ENCODE results near the gene BLOC1S5. TPM values are rescaled to one million over a fixed set of nuclear protein-coding genes. Genes with fewer than 3 reads are reported as not detected.

The BLOC1S5 gene
- 10 to 100 TPM; 10.1 to 11.0 TPM for total RNA-seq
- long read RNA-seq, transcript BLOC1S5-202 (5 exons, 2,684 nt) = major isoform, 17 of 22 reads
- long read RNA-seq, partial matches to known transcripts = 0 of 22 reads
- long read RNA-seq, other reads (novel, unspliced or antisense) = 0 of 22 reads

- DNase-seq = peak; percentile 96 to 97
- intact Hi-C loops (cut with DNase I, micrococcal nuclease) = no loop called here
- peak; percentile 96 for ATAC-seq
Measured at GRCh38 chr6:8063761-8064637, at the start of gene BLOC1S5. Gene BLOC1S5, minus strand, starts transcription at chr6:8064389. Its CDS starts 13 bp downstream, at chr6:8064376.

GRCh38 chr6:8113131-8113654 is 49.0 kb upstream of the BLOC1S5 start:
- no peak for ATAC-seq
- intact Hi-C loops (cut with DNase I, micrococcal nuclease) = no loop called here

GRCh38 chr6:8110725-8111124 is 46.5 kb upstream of the BLOC1S5 start:
- intact Hi-C loops (cut with DNase I, micrococcal nuclease) = no loop called here
- no peak for ATAC-seq
- DNase-seq = no peak

More at GRCh38 chr6:8113131-8113654, 49.0 kb upstream of the BLOC1S5 start:
- DNase-seq = no peak

GRCh38 chr6:8110117-8110721 is 46.0 kb upstream of the BLOC1S5 start:
- intact Hi-C loops (cut with DNase I, micrococcal nuclease) = no loop called here
- DNase-seq = no peak
- no peak for ATAC-seq

GRCh38 chr6:8108759-8109539 is 44.8 kb upstream of the BLOC1S5 start:
- ATAC-seq (no peak), DNase-seq (no peak)
- intact Hi-C loops (cut with DNase I, micrococcal nuclease) = no loop called here

- no peak for ATAC-seq
- DNase-seq = no peak
- intact Hi-C loops (cut with DNase I, micrococcal nuclease) = no loop called here
Measured at GRCh38 chr6:8108031-8108660, 44.0 kb upstream of the BLOC1S5 start.

- ATAC-seq (no peak), DNase-seq (no peak)
- intact Hi-C loops (cut with DNase I, micrococcal nuclease) = no loop called here
Measured at GRCh38 chr6:8105791-8106190, 41.6 kb upstream of the BLOC1S5 start.

GRCh38 chr6:8103726-8104125 is 39.5 kb upstream of the BLOC1S5 start:
- ATAC-seq (no peak), DNase-seq (no peak)
- intact Hi-C loops (cut with DNase I, micrococcal nuclease) = no loop called here

- ATAC-seq = peak; percentile 99
- intact Hi-C loops (cut with DNase I, micrococcal nuclease) = no loop called here
- peak; percentile 95 to 98 for DNase-seq
Measured at GRCh38 chr6:8102122-8102958, 38.2 kb upstream of the BLOC1S5 start, which contains the start of gene EEF1E1. Gene EEF1E1, minus strand, starts transcription at chr6:8102548. Its CDS starts 27 bp downstream, at chr6:8102521.

GRCh38 chr6:8100159-8100854 is 36.1 kb upstream of the BLOC1S5 start:
- intact Hi-C loops (cut with DNase I, micrococcal nuclease) = no loop called here
- DNase-seq (no peak), ATAC-seq (no peak)

GRCh38 chr6:8090650-8091049 is 26.5 kb upstream of the BLOC1S5 start:
- no peak for DNase-seq
- intact Hi-C loops (cut with DNase I, micrococcal nuclease) = no loop called here
- ATAC-seq = no peak

GRCh38 chr6:8088886-8089285 is 24.7 kb upstream of the BLOC1S5 start:
- intact Hi-C loops (cut with DNase I, micrococcal nuclease) = no loop called here
- ATAC-seq (no peak), DNase-seq (no peak)

- ATAC-seq (no peak), DNase-seq (no peak)
- intact Hi-C loops (cut with DNase I, micrococcal nuclease) = no loop called here
Measured at GRCh38 chr6:8087870-8088754, 23.9 kb upstream of the BLOC1S5 start.

GRCh38 chr6:8086755-8087306 is 22.6 kb upstream of the BLOC1S5 start:
- DNase-seq (no peak), ATAC-seq (no peak)
- intact Hi-C loops (cut with DNase I, micrococcal nuclease) = no loop called here

GRCh38 chr6:8085053-8085511 is 20.9 kb upstream of the BLOC1S5 start:
- DNase-seq (no peak), ATAC-seq (no peak)
- intact Hi-C loops (cut with DNase I, micrococcal nuclease) = no loop called here

- intact Hi-C loops (cut with DNase I, micrococcal nuclease) = no loop called here
- ATAC-seq = no peak
- DNase-seq = no peak
Measured at GRCh38 chr6:8084586-8084985, 20.4 kb upstream of the BLOC1S5 start.
